HG02884 (cell line): Measurements from ENCODE around the gene ARID1B.

Experiments
- ATAC-seq: cut with Tn5 transposase; IDR thresholded peaks from one replicate; pipeline ENCODE4 v1.9.1; 2021; ENCODE audit warnings: mild to moderate bottlenecking, moderate library complexity; ENCODE audit not compliant: unreplicated experiment

ARID1B gene

GRCh38 chr6:157117431-157118095 lies 340.4 kb downstream of the ARID1B start:
- ATAC-seq = no peak

DNA sequence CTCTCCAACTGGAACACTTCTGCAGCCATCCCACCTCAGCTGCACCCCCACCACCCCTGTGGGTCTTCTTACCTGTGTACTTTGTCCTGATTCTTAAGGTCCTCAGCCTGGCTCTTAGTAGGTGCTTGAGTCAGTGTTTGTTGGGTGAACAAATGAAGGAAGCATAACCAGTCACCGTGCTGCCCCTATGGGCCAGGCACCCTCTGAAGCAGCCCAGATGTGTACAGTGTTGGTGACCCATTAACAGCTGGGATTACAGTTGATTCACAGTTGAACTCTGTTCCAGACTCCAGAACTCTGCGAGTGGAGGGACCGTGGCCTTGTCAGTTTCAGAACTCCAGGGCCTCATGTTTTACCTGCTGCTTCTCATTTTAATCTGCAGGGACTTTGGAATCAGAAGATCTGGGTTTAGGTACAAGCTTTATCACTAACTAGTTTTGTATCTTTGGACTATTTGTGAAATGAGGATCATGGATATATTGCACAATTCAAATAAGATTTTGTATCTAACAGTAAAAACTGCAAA lies 342.4 kb downstream of the ARID1B start:
- ATAC-seq = no peak

- ATAC-seq = no peak
Observed at GRCh38 chr6:157120534-157121232, 343.5 kb downstream of the ARID1B start.

DNA sequence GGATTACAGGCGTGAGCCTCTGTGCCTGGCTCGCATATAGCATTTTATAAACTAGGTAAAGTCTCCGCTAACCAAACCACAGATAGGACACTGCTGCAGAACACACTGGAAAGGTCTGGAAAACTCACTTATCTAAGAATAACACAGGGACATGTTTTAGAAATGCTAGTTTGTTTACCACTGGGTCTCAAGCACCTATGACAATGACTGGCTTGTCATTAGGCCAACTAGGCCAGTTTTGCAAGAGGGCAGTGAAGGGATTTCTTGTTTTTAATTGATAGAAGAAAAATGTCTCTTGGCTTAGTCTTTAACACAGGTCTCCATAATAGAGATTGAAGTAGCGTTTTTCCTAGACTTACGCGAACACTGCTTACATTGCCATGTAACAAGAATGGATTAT lies 344.7 kb downstream of the ARID1B start:
- no peak for ATAC-seq

DNA sequence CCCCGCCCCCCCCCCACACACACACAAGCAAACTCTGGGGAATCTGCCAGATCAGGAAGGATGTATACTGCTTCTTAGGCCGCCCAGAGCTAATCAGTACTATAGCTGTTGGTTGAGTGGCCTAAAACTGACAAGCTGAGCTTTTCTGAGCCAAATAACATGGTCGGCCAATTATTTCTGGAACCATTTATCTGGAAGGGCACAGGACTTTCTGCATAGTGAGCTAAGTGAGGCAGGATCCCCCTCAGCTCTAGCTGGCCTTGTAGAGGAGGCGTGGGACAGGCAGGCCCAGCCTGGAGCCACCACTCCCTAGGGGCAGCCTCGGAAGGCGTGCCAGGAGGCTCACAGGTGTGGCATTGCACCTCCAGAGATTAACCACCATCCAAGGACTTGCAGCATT lies 346.1 kb downstream of the ARID1B start:
- ATAC-seq = no peak

GRCh38 chr6:157124485-157125254 lies 347.5 kb downstream of the ARID1B start:
- ATAC-seq = no peak

- no peak for ATAC-seq
Observed at GRCh38 chr6:157125531-157125930, 348.4 kb downstream of the ARID1B start.

- no peak for ATAC-seq
Observed at GRCh38 chr6:157126183-157127098, 349.3 kb downstream of the ARID1B start.

GRCh38 chr6:157128235-157128775 lies 351.1 kb downstream of the ARID1B start:
- no peak for ATAC-seq

DNA sequence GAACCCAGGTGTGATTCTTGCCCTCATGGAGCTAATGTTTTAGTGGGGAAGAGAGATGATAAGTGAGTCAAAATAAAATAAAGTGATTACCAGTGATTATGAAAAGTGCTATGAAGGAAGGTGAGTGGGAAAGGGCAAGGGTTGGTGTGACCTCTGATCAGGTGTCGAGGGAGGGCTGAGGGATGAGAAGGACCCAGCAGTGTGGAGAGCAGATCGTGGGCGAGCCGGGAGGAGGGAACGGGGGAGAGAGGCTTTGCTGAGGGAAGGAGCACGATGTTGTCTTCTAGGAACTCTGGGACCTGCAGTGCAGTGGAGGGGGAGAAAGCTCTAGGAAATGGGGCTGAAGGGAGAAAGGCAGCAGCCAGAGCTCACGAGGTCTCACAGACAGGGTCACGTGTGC lies 354.1 kb downstream of the ARID1B start:
- ATAC-seq = no peak

DNA sequence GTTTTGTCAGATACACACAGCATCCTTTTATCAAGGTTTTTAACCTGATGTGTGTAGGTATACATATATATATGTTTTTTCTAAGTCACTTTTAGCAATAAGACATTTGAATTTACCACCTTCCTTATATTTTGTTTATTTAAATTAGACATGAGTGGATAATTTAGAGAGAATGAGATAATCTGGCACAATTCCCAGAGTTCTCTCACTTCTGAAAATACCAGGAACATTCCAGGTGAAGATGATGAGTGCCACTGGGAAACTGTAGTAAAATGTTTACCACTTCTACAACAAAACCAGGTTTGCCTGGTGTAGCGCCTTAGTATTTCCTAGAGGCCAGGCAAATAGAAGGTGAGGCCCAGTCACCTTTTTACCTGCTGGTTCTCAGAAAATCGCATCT lies 356.7 kb downstream of the ARID1B start:
- ATAC-seq = no peak

GRCh38 chr6:157134402-157135047 lies 357.3 kb downstream of the ARID1B start:
- no peak for ATAC-seq

GRCh38 chr6:157135691-157136090 lies 358.5 kb downstream of the ARID1B start:
- ATAC-seq = no peak

- ATAC-seq = no peak
Observed at GRCh38 chr6:157137501-157137900, 360.3 kb downstream of the ARID1B start.

DNA sequence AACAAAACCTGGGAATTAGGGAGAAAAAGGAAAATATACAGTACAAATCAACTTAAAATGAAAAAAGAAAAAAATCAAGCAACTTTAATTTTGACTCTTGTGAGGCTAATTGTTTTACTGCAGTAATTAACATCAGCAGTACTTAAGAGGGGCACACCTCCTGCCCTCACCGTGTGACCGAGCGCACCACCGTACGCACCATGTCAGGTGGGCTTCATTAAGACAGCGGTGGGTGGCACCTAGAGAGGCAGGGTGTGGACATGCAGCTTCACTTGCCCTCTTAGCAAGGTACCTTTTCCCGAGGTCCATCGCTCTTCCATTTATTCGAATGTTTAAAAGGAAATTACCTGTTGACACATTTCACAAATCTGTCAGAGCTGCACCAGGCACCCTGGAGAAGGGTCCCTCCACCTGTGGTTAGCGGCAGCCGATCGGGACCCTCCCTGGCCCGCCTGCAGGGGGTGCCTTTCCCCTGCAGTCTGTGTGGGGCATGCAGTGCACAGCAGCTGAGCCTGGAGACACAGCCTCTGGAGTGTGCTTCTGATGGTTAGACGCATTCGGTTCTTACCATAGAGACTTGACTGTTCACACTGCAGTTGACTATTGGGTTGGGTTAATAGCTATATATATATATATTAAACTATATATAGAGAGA lies 362.0 kb downstream of the ARID1B start:
- ATAC-seq = no peak

DNA sequence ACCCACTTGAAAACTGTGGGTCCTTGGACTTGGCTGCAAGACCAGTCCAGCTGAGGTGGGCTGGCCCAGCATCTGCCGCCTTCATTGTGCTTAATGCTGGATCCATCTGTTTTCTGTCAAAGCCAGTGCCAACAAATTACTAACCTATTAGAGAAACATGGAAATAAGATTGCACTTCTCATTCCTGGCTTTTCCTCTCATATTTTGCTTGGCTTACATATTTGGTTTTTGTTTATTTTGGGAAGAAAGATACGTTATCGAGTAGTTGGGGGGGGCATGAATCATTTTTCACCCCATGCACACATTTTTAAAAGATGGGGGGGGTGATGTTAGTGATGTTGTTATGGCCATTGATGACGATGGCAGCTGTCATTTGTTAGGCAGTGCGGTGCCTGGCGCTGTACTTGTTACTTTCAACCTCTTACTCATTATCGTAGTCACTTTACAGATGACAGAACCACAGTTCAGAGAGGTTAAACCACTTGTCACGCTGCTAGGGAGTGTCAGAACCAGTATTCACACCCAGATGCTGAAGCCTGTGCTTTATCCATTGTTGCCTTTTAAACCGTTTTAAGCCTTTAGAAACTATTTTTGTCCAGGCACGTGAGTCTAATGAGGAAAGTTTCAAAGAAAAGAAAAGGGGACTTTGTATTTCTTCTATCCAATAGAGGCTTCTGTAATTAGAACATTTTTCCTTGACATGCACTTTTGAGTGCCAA lies 366.2 kb downstream of the ARID1B start:
- ATAC-seq = no peak

DNA sequence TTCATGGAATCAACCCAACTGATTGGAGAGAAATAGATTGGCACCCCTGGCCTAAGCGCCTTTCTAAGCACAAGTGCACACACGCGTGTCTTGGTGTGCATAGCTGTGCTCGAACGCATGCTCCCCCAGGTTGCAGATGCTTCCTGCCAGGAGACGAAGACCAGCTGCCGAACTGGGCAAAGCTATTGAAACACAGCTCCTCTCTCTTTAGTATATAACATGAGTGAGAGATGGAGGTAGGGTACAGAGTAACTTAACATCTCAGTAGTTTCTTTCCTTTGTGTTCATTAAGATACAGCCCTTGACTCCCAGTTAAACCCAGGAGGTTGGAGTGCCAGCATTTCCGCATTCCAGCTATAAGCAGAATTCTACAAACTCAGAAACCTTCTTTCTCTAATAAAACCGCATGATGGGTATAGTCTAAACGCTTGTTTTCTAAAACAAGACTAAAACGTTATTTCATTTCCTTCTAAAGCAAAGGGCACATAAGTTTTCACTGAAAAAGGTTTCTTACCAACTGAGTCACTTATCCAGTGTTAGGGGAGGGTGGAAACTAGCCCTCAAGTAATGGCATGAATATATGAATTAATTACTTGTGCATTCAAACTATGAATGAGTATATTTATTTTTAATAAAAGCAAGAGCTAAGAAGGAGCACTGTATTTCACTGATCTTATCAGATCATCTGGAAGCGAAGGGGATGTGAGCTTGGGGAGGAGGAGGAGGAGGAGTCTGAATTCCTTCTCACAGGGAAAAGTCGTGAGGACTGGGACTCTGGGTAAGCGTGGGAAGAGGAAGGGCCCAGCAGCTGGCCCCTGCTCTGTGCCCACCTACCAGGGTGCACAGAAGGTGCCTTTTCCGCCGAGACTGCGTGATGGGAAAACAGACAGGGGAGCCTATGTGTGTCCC lies 367.0 kb downstream of the ARID1B start:
- no peak for ATAC-seq
